Measurements from ENCODE around the gene GRID2. TPM values are rescaled to one million over a fixed set of nuclear protein-coding genes. Genes with fewer than 3 reads are reported as not detected.

GRID2 gene
- polyA plus RNA-seq, 1 donor: 0.57 TPM

DNA sequence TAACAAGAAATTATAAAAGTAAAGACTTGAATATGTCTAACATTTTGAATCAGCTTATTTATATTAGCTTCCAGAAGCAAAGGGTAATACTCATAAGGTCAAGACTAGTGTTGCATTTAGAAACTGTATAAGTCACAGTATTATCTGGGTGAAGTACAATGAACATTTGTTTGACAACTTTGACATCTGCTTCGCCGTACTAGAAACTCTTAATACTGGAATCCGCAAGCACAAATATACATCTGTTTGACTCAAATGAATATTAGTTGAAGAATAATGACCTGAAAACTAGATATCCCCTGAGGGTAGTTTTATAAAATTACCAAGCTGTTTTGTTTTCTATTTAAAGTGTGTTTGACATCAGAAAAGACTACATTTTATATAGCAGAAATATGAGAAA is 1389.4 kb downstream of the GRID2 start:
- H3K27me3 ChIP-seq (ENCODE audit: control insufficient read depth, insufficient read depth, low read length): no peaks in the 10 kb centered on the region
- no peaks in the 10 kb centered on the region for H3K9me3 ChIP-seq (ENCODE audit: control insufficient read depth, low read depth, low read length)
- WGBS (ENCODE audit: insufficient coverage, low lambda C conversion rate): 100% methylated on average over 1 of the region's 3 CpGs
- DNase-seq: no peak
- H3K27ac ChIP-seq (ENCODE audit: low read length): no peak overlapping the region
- H3K4me1 ChIP-seq (ENCODE audit: control insufficient read depth, insufficient read depth, low read length): no peaks in the 10 kb centered on the region
- H3K4me3 ChIP-seq (ENCODE audit: low read length): no peak overlapping the region
- no peaks in the 10 kb centered on the region for H3K36me3 ChIP-seq (ENCODE audit: control insufficient read depth, insufficient read depth, low read length)

DNA sequence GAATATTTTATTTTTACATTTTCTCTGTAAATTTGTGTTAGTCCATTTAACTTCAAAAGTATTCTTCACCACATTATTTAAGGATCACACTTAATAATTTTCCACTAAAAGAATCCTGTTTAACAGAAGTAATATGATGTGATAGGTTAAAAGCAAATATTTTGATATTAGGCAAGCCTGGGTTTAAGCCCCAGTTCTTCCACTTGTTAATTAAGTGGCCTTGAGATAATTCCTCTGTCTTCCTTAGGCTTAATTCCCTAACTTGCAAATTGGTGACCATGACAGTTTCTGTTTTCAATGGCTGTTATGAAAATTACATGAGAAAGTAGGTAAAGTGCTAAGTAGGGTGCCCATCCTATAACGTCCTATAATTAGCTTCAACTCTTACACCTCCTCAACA is 1394.9 kb downstream of the GRID2 start:
- no peak for DNase-seq
- Histone ChIP-seq H3K9me3 (ENCODE audit: control insufficient read depth, low read depth, low read length) (no peaks in the 10 kb centered on the region), H3K4me3 (ENCODE audit: low read length) (no peak overlapping the region), H3K27me3 (ENCODE audit: control insufficient read depth, insufficient read depth, low read length) (no peaks in the 10 kb centered on the region), H3K4me1 (ENCODE audit: control insufficient read depth, insufficient read depth, low read length) (no peaks in the 10 kb centered on the region), H3K27ac (ENCODE audit: low read length) (no peak overlapping the region), H3K36me3 (ENCODE audit: control insufficient read depth, insufficient read depth, low read length) (no peaks in the 10 kb centered on the region)
- no CpG with 5 or more reads among the region's 1 CpG for WGBS (ENCODE audit: insufficient coverage, low lambda C conversion rate)

DNA sequence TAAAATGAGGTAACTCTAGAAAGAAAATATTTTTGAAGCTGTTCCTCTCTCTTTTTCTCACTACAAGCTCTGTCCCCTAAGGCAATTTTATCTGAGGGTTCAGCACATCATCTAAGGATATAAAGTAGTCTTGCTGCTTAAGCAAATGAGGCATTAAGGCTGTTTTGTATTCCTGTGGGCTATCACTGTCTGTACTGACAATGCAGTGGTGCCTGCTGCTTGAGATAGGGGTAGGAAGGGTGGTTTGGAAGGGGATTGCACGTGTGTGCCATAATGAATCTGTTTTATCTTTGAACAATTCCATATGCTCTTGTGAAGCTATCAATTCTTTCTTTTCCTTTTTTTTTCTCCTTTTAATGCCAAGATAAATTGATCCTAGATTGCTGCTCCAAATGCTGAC is 1396.8 kb downstream of the GRID2 start:
- no peaks in the 10 kb centered on the region for H3K9me3 ChIP-seq (ENCODE audit: control insufficient read depth, low read depth, low read length)
- H3K4me3 ChIP-seq (ENCODE audit: low read length): no peak overlapping the region
- H3K27ac ChIP-seq (ENCODE audit: low read length): no peak overlapping the region
- no peaks in the 10 kb centered on the region for H3K4me1 ChIP-seq (ENCODE audit: control insufficient read depth, insufficient read depth, low read length)
- DNase-seq: no peak
- H3K27me3 ChIP-seq (ENCODE audit: control insufficient read depth, insufficient read depth, low read length): no peaks in the 10 kb centered on the region
- H3K36me3 ChIP-seq (ENCODE audit: control insufficient read depth, insufficient read depth, low read length): no peaks in the 10 kb centered on the region
- 29% methylated on average over 1 of the region's 1 CpG for WGBS (ENCODE audit: insufficient coverage, low lambda C conversion rate)

DNA sequence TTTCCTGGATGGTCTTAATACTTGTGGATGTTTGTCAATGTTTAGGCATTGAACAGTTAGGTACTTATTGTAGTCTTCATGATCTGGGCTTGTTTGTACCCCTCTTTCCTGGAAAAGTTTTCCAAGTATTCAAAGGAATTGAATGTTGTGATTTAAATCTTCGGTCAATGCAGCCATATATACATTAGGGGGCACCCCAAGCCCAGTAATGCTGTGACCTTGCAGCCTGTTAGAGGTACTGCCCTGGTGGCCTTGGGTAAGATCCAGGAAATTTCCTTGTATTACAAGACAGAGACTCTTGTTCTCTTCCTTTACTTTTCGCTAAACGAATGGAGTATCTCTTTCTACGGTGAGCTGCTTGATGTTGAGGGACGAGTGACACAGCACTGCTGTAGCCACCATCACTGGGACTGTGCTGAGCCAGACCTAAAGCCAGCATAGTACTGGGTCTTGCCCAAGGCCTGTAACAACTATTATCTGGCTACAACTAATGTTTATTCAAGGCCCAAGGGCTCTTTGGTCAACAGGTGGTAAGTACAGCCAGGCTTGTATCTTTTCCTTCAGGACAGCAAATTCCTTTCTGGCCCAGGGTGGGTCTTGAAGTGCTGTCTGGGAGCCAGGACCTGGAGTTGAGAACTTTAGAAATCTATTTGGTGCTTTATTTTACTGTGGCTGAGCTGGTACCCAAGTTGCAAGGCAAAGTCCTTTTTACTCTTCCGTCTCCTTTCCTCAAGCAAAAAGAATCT is 1406.5 kb downstream of the GRID2 start:
- Histone ChIP-seq H3K4me3 (ENCODE audit: low read length) (no peak overlapping the region), H3K27me3 (ENCODE audit: control insufficient read depth, insufficient read depth, low read length) (no peaks in the 10 kb centered on the region), H3K4me1 (ENCODE audit: control insufficient read depth, insufficient read depth, low read length) (peaks cover 12% of the 10 kb centered on the region), H3K27ac (ENCODE audit: low read length) (peak overlapping the region; percentile 24), H3K9me3 (ENCODE audit: control insufficient read depth, low read depth, low read length) (no peaks in the 10 kb centered on the region), H3K36me3 (ENCODE audit: control insufficient read depth, insufficient read depth, low read length) (no peaks in the 10 kb centered on the region)
- peak; percentile 13 to 50 for DNase-seq
- no CpG with 5 or more reads among the region's 6 CpGs for WGBS (ENCODE audit: insufficient coverage, low lambda C conversion rate)

DNA sequence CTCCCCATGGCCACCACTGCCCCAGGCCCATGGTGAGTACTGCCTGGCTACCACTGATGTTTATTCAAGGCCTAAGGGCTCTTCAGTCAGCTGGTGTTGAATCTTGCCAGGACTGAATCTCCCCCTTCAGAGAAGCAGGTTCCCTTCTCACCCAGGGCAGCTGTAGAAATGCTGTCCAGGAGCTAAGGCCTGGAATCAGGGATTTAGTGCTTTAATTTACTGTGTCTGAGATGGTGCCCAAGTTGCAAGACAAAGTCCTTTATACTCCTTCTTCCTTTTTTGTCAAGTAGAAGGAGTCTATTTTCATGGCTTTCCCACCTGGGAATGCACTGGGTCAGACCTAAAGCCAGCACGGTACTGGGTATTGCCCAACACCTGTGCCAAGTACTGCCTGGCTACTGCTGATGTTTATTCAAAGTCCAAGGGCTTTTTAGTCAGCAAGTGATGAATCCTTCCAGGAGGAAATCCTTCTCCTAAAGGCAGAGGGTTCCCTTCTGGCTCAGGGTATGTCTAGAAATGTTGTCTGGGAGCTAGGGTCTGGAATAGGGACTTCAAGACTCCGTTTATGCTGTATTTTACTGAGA is 1407.2 kb downstream of the GRID2 start:
- no peaks in the 10 kb centered on the region for H3K27me3 ChIP-seq (ENCODE audit: control insufficient read depth, insufficient read depth, low read length)
- H3K36me3 ChIP-seq (ENCODE audit: control insufficient read depth, insufficient read depth, low read length): no peaks in the 10 kb centered on the region
- peaks cover 12% of the 10 kb centered on the region for H3K4me1 ChIP-seq (ENCODE audit: control insufficient read depth, insufficient read depth, low read length)
- no peak overlapping the region for H3K4me3 ChIP-seq (ENCODE audit: low read length)
- 80% methylated on average over 1 of the region's 2 CpGs for WGBS (ENCODE audit: insufficient coverage, low lambda C conversion rate)
- no peaks in the 10 kb centered on the region for H3K9me3 ChIP-seq (ENCODE audit: control insufficient read depth, low read depth, low read length)
- peak; percentile 12 to 46 for DNase-seq
- peak overlapping the region; percentile 24 for H3K27ac ChIP-seq (ENCODE audit: low read length)

DNA sequence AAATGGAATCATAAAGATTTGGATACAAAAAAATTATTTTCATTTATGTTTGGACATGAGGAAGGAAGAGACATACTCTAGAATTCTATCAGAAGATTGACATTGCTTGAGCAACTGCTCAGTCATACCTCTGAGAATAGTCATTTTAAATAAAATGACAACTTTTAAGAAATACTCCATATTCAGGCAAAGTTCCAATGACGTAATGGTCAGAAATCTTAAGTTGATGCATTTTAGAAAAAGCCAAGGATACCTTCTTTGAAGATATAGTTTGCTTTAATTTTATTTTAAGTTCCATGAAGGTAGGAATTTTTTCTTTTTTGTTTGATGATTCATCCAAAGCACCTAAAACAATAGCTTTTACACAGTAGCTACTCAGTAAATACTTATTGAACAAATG is 1414.5 kb downstream of the GRID2 start:
- Histone ChIP-seq H3K4me1 (ENCODE audit: control insufficient read depth, insufficient read depth, low read length) (peaks cover 7% of the 10 kb centered on the region), H3K9me3 (ENCODE audit: control insufficient read depth, low read depth, low read length) (no peaks in the 10 kb centered on the region), H3K27ac (ENCODE audit: low read length) (no peak overlapping the region), H3K36me3 (ENCODE audit: control insufficient read depth, insufficient read depth, low read length) (no peaks in the 10 kb centered on the region), H3K4me3 (ENCODE audit: low read length) (no peak overlapping the region), H3K27me3 (ENCODE audit: control insufficient read depth, insufficient read depth, low read length) (no peaks in the 10 kb centered on the region)
- no peak for DNase-seq
- WGBS (ENCODE audit: insufficient coverage, low lambda C conversion rate): 100% methylated on average over 1 of the region's 1 CpG

DNA sequence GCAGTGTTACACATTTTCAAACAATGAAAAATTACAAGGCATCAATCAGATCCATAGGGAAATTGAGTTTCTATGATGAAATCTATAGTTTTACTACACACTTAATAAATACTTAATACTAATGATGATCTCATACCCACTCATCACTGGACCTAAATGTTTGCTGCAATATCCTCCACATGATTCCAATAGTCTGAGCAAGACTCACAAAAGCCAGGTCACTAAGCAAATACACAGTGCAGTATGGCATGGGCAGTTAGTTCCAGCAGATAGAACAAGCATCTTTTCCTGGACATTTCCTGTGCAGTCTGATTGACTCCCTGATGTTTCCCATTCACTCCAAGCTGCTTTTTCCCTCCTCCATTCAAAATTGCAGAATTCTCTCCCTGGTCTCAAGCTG is 1415.8 kb downstream of the GRID2 start:
- Histone ChIP-seq H3K4me1 (ENCODE audit: control insufficient read depth, insufficient read depth, low read length) (peaks cover 7% of the 10 kb centered on the region), H3K36me3 (ENCODE audit: control insufficient read depth, insufficient read depth, low read length) (no peaks in the 10 kb centered on the region), H3K27me3 (ENCODE audit: control insufficient read depth, insufficient read depth, low read length) (no peaks in the 10 kb centered on the region), H3K4me3 (ENCODE audit: low read length) (no peak overlapping the region), H3K27ac (ENCODE audit: low read length) (no peak overlapping the region), H3K9me3 (ENCODE audit: control insufficient read depth, low read depth, low read length) (no peaks in the 10 kb centered on the region)
- DNase-seq: no peak

DNA sequence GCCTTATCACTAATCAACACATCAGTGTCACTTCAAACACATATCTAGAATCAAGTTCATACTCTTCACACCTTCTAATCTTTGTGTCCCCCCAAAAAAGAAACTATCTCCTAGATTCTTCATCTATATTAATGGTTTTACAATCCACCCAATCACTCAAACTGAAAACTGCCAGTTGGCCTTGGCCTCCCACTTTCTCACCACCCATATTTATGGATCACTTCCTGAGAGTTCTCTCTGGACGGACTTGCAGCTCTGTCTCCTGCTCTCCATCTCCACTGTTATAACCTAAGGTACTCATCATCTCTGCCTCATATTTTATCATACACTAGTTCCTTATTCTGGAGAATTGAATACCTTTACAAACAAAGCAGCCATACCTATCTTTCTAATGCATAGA is 1418.7 kb downstream of the GRID2 start:
- no peaks in the 10 kb centered on the region for H3K9me3 ChIP-seq (ENCODE audit: control insufficient read depth, low read depth, low read length)
- H3K36me3 ChIP-seq (ENCODE audit: control insufficient read depth, insufficient read depth, low read length): no peaks in the 10 kb centered on the region
- WGBS (ENCODE audit: insufficient coverage, low lambda C conversion rate): 100% methylated on average over 1 of the region's 1 CpG
- H3K27me3 ChIP-seq (ENCODE audit: control insufficient read depth, insufficient read depth, low read length): no peaks in the 10 kb centered on the region
- H3K4me3 ChIP-seq (ENCODE audit: low read length): no peak overlapping the region
- peak overlapping the region; percentile 46 for H3K27ac ChIP-seq (ENCODE audit: low read length)
- DNase-seq: peak in 1 of 2 donors; percentile 36
- peaks cover 7% of the 10 kb centered on the region for H3K4me1 ChIP-seq (ENCODE audit: control insufficient read depth, insufficient read depth, low read length)

DNA sequence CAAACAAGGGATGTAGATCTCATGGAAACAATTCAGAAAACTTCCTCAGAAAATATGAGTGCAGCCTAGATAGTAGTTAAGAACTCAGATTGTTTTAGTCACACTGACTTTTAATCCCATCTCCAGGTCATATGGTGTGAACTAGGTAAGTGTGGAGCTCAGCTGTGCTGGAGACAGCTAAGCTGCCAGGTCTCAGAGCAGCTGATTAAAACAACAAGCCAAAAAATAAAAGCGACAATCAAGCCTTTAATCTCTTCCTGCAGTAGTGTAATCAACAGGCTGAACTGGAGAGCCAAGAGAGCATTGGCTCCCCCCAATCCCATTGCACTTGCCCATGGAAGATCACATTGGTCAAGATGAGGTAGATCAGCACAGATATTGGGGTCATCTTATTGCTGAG is 1426.5 kb downstream of the GRID2 start:
- H3K36me3 ChIP-seq (ENCODE audit: control insufficient read depth, insufficient read depth, low read length): no peaks in the 10 kb centered on the region
- H3K27ac ChIP-seq (ENCODE audit: low read length): no peak overlapping the region
- no peaks in the 10 kb centered on the region for H3K27me3 ChIP-seq (ENCODE audit: control insufficient read depth, insufficient read depth, low read length)
- H3K9me3 ChIP-seq (ENCODE audit: control insufficient read depth, low read depth, low read length): no peaks in the 10 kb centered on the region
- H3K4me1 ChIP-seq (ENCODE audit: control insufficient read depth, insufficient read depth, low read length): peaks cover 10% of the 10 kb centered on the region
- WGBS (ENCODE audit: insufficient coverage, low lambda C conversion rate): no CpG with 5 or more reads among the region's 1 CpG
- no peak for DNase-seq
- no peak overlapping the region for H3K4me3 ChIP-seq (ENCODE audit: low read length)

DNA sequence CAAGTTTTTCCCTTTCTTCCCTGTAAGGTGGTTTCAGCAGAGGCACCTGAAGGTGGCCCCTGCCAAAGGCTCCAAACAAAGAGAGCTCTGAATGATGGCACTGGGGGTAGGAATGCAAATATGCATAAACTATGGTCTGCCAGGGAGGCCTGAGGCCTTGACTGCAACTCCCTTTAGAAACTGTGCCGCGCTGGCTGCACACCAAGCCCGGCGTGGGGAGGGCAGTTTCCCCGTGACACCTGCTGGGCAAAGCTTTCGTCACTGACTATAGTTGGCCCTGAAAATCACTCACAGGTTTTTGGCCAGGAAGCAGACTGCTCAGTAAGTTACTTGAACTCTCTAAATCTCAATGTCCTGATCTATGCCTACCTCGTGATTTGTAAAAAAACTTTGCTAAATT is 1427.0 kb downstream of the GRID2 start:
- H3K4me1 ChIP-seq (ENCODE audit: control insufficient read depth, insufficient read depth, low read length): peaks cover 10% of the 10 kb centered on the region
- no peaks in the 10 kb centered on the region for H3K36me3 ChIP-seq (ENCODE audit: control insufficient read depth, insufficient read depth, low read length)
- H3K27me3 ChIP-seq (ENCODE audit: control insufficient read depth, insufficient read depth, low read length): no peaks in the 10 kb centered on the region
- WGBS (ENCODE audit: insufficient coverage, low lambda C conversion rate): no CpG with 5 or more reads among the region's 7 CpGs
- H3K4me3 ChIP-seq (ENCODE audit: low read length): no peak overlapping the region
- DNase-seq: no peak
- no peak overlapping the region for H3K27ac ChIP-seq (ENCODE audit: low read length)
- H3K9me3 ChIP-seq (ENCODE audit: control insufficient read depth, low read depth, low read length): no peaks in the 10 kb centered on the region

DNA sequence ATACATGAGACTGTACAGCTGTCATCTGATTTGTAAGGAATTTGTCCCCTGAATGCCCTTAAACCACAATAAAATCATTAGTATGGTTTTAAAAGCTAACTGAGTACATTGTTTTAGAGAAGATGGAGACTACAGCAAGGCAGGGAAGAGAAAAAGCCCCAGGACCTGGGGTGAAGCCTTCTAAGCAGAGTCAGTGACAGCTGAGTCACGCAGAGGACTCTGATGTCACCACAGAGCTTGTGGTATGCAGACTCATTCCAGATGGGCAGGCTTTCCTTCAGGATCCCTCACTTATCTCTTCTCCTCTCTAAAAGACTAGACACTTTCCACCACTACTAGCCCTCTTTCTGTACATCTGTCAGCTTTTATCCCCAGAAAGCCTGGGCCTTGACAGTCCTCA is 1427.7 kb downstream of the GRID2 start:
- H3K4me1 ChIP-seq (ENCODE audit: control insufficient read depth, insufficient read depth, low read length): peaks cover 10% of the 10 kb centered on the region
- no peaks in the 10 kb centered on the region for H3K36me3 ChIP-seq (ENCODE audit: control insufficient read depth, insufficient read depth, low read length)
- H3K27me3 ChIP-seq (ENCODE audit: control insufficient read depth, insufficient read depth, low read length): no peaks in the 10 kb centered on the region
- DNase-seq: peak in 1 of 2 donors; percentile 47
- no peaks in the 10 kb centered on the region for H3K9me3 ChIP-seq (ENCODE audit: control insufficient read depth, low read depth, low read length)
- WGBS (ENCODE audit: insufficient coverage, low lambda C conversion rate): no CpG with 5 or more reads among the region's 1 CpG
- H3K27ac ChIP-seq (ENCODE audit: low read length): no peak overlapping the region
- H3K4me3 ChIP-seq (ENCODE audit: low read length): no peak overlapping the region

All from large intestine (tissue), 3 donors.